K562 (cell line): ENCODE data around the gene SCMH1. TPM values are rescaled to one million over a fixed set of nuclear protein-coding genes. Genes with fewer than 3 reads are reported as not detected.

Experiments used
- ATAC-seq: fragments of 200-7000 bp; cut with Tn5 transposase; 3 replicates; pipeline ENCODE4 v1.9.1; 2020; ENCODE audit warnings: moderate library complexity
- BruUV-seq: library from RNA; stranded (reverse); fragments of 400-500 nt; replicated peaks from 2 replicates; lab custom pipeline; 2021; lab: Mats Ljungman, UMichigan
- CTCF ChIA-PET: fragments of 300-600 bp; formaldehyde crosslinking; extraction: SDS; loops from one replicate; lab custom pipeline; 2021; ENCODE audit warnings: low intra/inter-chr PET ratio; lab: Yijun Ruan, JAX
- POLR2A ChIA-PET: fragments of 300-600, 350-650 bp; sonication (Branson Sonifier 250); formaldehyde crosslinking; extraction: SDS; loops from one replicate; lab custom pipeline; 2021; ENCODE audit warnings: antibody characterized with exemption, inconsistent platforms; lab: Yijun Ruan, JAX
- DNase-seq, 4 experiments: peaks; one replicate each; pipeline versions ENCODE4 v3.0.0 to v3.0.0-alpha.2; 2011 to 2018; ENCODE audit warnings: low spot score in 3 of 4, mixed read lengths in 3 of 4; ENCODE audit errors: extremely low read depth in 1 of 4
- FAIRE-seq: peaks from 2 replicates; lab custom pipeline; 2011; peaks lifted over from hg19 to GRCh38; lab: Jason Lieb, UNC
- H2AFZ ChIP-seq: 2 replicates; pipeline ENCODE4 v1.6.0; 2011; ENCODE audit warnings: low read depth, low read length, control low read depth, inconsistent platforms
- H3K27ac ChIP-seq: fragments of 200-600 bp; 3 replicates; pipeline ENCODE4 v1.8.0; 2011; ENCODE audit warnings: low read depth, mild to moderate bottlenecking, control low read depth, inconsistent platforms, low read length, moderate library complexity, mixed read lengths; ENCODE audit errors: extremely low read depth
- H3K27me3 ChIP-seq, 2 experiments: fragments of 300-600 bp in 1 of 2; 2 replicates in 1 of 2; 3 replicates in 1 of 2; pipeline versions ENCODE4 v1.6.0 to v1.8.0; 2011; ENCODE audit warnings: inconsistent platforms in 2 of 2, low read length in 2 of 2, mild to moderate bottlenecking in 1 of 2, mixed read lengths in 1 of 2, moderate library complexity in 1 of 2; ENCODE audit not compliant: control insufficient read depth in 2 of 2, insufficient read depth in 2 of 2
- H3K36me3 ChIP-seq: fragments of 300-600 bp; 3 replicates; pipeline ENCODE4 v1.8.0; 2011; ENCODE audit warnings: mild to moderate bottlenecking, low read length, inconsistent platforms; ENCODE audit not compliant: control insufficient read depth, insufficient read depth
- H3K4me1 ChIP-seq, 2 experiments: fragments of 200-600 bp in 1 of 2; replicated peaks in 1 of 2; 2 replicates in 1 of 2; 3 replicates in 1 of 2; pipeline versions ENCODE4 v1.5.1 to v1.8.0; 2011; ENCODE audit warnings: inconsistent platforms in 2 of 2, low read length in 2 of 2, mild to moderate bottlenecking in 1 of 2, mixed read lengths in 1 of 2, moderate library complexity in 1 of 2; ENCODE audit not compliant: control insufficient read depth in 2 of 2, insufficient read depth in 2 of 2
- H3K4me2 ChIP-seq: 2 replicates; pipeline ENCODE4 v1.6.1; 2011; ENCODE audit warnings: low read length, control low read depth, inconsistent platforms, mixed read lengths; ENCODE audit not compliant: insufficient read depth
- H3K4me3 ChIP-seq: fragments of 200-600 bp; sonication (generic), shearing (Covaris generic); 2 replicates; pipeline ENCODE4 v1.5.1; 2016; ENCODE audit warnings: control low read depth, inconsistent platforms
- H3K79me2 ChIP-seq: fragments of 200-600 bp; 3 replicates; pipeline ENCODE4 v1.8.0; 2011; ENCODE audit warnings: low read length, inconsistent platforms; ENCODE audit not compliant: control insufficient read depth, insufficient read depth
- H3K9ac ChIP-seq, 2 experiments: 2 replicates each; pipeline versions ENCODE4 v1.6.0 to v1.6.1; 2011; ENCODE audit warnings: low read depth in 2 of 2, low read length in 2 of 2, control low read depth in 1 of 2, inconsistent platforms in 1 of 2, mild to moderate bottlenecking in 1 of 2, mixed read lengths in 1 of 2; ENCODE audit not compliant: insufficient read depth in 1 of 2
- H3K9me1 ChIP-seq: one replicate; pipeline ENCODE4 v1.6.0; 2011; ENCODE audit warnings: inconsistent platforms, mild to moderate bottlenecking, low read length, moderate library complexity; ENCODE audit not compliant: control insufficient read depth, insufficient read depth
- H3K9me3 ChIP-seq: replicated peaks from 2 replicates; pipeline ENCODE4 v1.5.1; 2011; ENCODE audit warnings: low read depth, low read length, inconsistent platforms; ENCODE audit not compliant: control insufficient read depth, insufficient read depth
- H4K20me1 ChIP-seq: replicated peaks from 2 replicates; pipeline ENCODE4 v1.6.1; 2011; ENCODE audit warnings: low read length, inconsistent platforms, mixed read lengths; ENCODE audit not compliant: control insufficient read depth, insufficient read depth
- C11orf30 ChIP-seq: fragments of 450-650 bp; IDR thresholded peaks from 2 replicates; pipeline ENCODE4 v1.6.1; 2016; ENCODE audit warnings: low read depth, mild to moderate bottlenecking
- EP400 ChIP-seq: fragments of 450-650 bp; IDR thresholded peaks from 2 replicates; pipeline ENCODE4 v1.6.1; 2017; ENCODE audit warnings: antibody characterized with exemption, mild to moderate bottlenecking, moderate library complexity
- EWSR1 ChIP-seq: fragments of 450-650 bp; IDR thresholded peaks from 2 replicates; pipeline ENCODE4 v1.6.1; 2018; ENCODE audit warnings: borderline replicate concordance, mild to moderate bottlenecking, low read depth, moderate library complexity; ENCODE audit not compliant: partially characterized antibody
- FOS ChIP-seq: IDR thresholded peaks from 3 replicates; pipeline ENCODE4 v1.6.1; 2011; ENCODE audit not compliant: insufficient read length; ENCODE audit errors: extremely low read depth
- GABPB1 ChIP-seq: sonication (generic); formaldehyde crosslinking; IDR thresholded peaks from 2 replicates; pipeline ENCODE4 v1.8.0; 2022; ENCODE audit warnings: mild to moderate bottlenecking, missing genetic modification reagents
- GATAD2A ChIP-seq: fragments of 450-650 bp; IDR thresholded peaks from 2 replicates; pipeline ENCODE4 v1.6.1; 2017
- MAFF ChIP-seq: IDR thresholded peaks from 2 replicates; pipeline ENCODE4 v1.6.1; 2012; ENCODE audit warnings: low read length, improper control_type of control experiment
- MAFG ChIP-seq: fragments of 450-650 bp; conservative IDR thresholded peaks from 2 replicates; pipeline ENCODE4 v1.6.1; 2016; ENCODE audit warnings: missing genetic modification characterization, missing compliant biosample characterization
- MAFK ChIP-seq: IDR thresholded peaks from 2 replicates; pipeline ENCODE4 v1.6.1; 2011; ENCODE audit warnings: low read length, improper control_type of control experiment
- NCOA1 ChIP-seq: fragments of 450-650 bp; IDR thresholded peaks from 2 replicates; pipeline ENCODE4 v1.6.1; 2016; ENCODE audit warnings: low read depth
- NFE2 ChIP-seq: IDR thresholded peaks from 2 replicates; pipeline ENCODE4 v1.6.1; 2014; ENCODE audit warnings: antibody characterized with exemption, low read depth
- TFAP4 ChIP-seq: sonication (generic); formaldehyde crosslinking; IDR thresholded peaks from 2 replicates; pipeline ENCODE4 v1.8.0; 2022; ENCODE audit warnings: missing genetic modification reagents, mild to moderate bottlenecking, moderate library complexity, borderline replicate concordance
- ZKSCAN8 ChIP-seq: fragments of 200-800 bp; sonication (Bioruptor generic); IDR thresholded peaks from 2 replicates; pipeline ENCODE4 v1.6.1; 2016; ENCODE audit warnings: missing genetic modification characterization, missing compliant biosample characterization
- ZNF316 ChIP-seq: fragments of 450-650 bp; IDR thresholded peaks from 2 replicates; pipeline ENCODE4 v1.6.1; 2016
- ZNF445 ChIP-seq: fragments of 250-450 bp; sonication (Bioruptor Pico); IDR thresholded peaks from 2 replicates; pipeline ENCODE4 v1.4.0; 2020; ENCODE audit warnings: low read depth, mild to moderate bottlenecking, moderate library complexity
- WGBS: fragments of 100-300 bp; shearing (Covaris generic); methylation state at CpG from one replicate; pipeline ENCODE4 v1.1.6; 2016; ENCODE audit warnings: low coverage, mixed read lengths; ENCODE audit not compliant: insufficient coverage; ENCODE audit errors: missing lambda C conversion rate; 5-methylcytosine and 5-hydroxymethylcytosine counted together
- in situ Hi-C: fragments of 300-500 bp; cut with MboI; formaldehyde crosslinking; loops from 4 replicates; pipeline ENCODE4 v1.15.0; 2018; ENCODE audit warnings: inconsistent platforms, mixed read lengths
- intact Hi-C: fragments of 100-400 bp; cut with micrococcal nuclease; formaldehyde crosslinking; loops from 2 replicates; pipeline ENCODE4 v1.14.2; 2022
- polyA plus RNA-seq, 8 experiments: library from polyadenylated mRNA; depleted of rRNA in 4 of 8; stranded (reverse) in 5 of 8; unstranded in 3 of 8; fragments of >200 nt; fragmentation: Nextera tagmentation in 2 of 8; fragmentation: Illumina TruSeq in 1 of 8; extraction: Ambion mirVana in 2 of 8; extraction: Trizol in 1 of 8; gene quantifications; 2 replicates each; pipeline versions ENCODE4 v1.2.1 to v1.2.3, GENCODE V29; 2011 to 2014; ENCODE audit warnings: inconsistent platforms in 1 of 8, missing spikeins in 1 of 8
- total RNA-seq, 7 experiments: library from RNA; depleted of rRNA in 6 of 7; stranded (reverse); fragments of >200 nt in 6 of 7; fragmentation: Illumina TruSeq in 2 of 7; extraction: Trizol in 2 of 7; gene quantifications; 2 replicates each; pipeline versions ENCODE4 v1.2.1 to v1.2.3, GENCODE V29; 2011 to 2021; ENCODE audit warnings: low replicate concordance in 1 of 7

Gene SCMH1
- total and polyA plus RNA-seq, 9 of the 15 experiments (the other 6 are each of a cell fraction or from before 2014, with no cell fraction given) = 8.5 to 37.0 (median 26.8) TPM

DNA sequence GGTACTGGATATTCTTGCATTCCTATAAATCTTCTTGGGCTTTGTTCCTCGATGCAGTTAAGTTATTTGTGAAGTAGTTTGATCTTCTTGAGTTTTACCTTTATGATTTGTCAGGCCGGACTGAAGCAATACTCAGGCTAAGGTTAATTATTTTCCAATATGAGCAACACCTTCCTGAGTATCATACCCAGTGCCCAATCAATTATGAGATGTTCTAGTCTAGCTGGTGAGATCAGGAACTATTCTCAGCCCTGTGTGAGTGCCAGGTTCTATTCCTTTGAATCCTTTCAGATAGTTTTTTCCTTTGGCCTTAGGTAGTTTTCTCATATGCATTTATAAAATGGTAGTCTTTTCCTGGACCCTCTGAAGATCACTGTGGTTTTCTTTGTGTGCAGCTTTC is 92.5 kb downstream of the SCMH1 start (continued):
- TF ChIP-seq EWSR1 (no peak), EP400 (no peak), GABPB1 (CRISPR knock-in tag) (no peak), FOS (no peak), ZKSCAN8 (CRISPR knock-in tag) (no peak), ZNF445 (CRISPR knock-in tag) (no peak)

GRCh38 chr1:41144285-41144684 is 97.8 kb downstream of the SCMH1 start:
- no peaks in the 10 kb centered on the region for H3K4me1 ChIP-seq
- ATAC-seq (no peak), FAIRE-seq (no peak), DNase-seq (no peak)
- no peaks in the 10 kb centered on the region for H3K9me3 ChIP-seq
- H4K20me1 ChIP-seq = no peaks in the 10 kb centered on the region
- ChIA-PET POLR2A (interaction anchor here (0.6 to 2.0 kb wide), 3 partner anchors 14 to 28 kb away, joined by 3 to 6 read pairs (median 3); no protein-coding TSS in a partner anchor), CTCF (no interaction called here)
- TF ChIP-seq GATAD2A (no peak), MAFF (peak; percentile 60; the same call in 1 of the 2 replicates), NCOA1 (no peak), NFE2 (peak; percentile 71), TFAP4 (CRISPR knock-in tag) (no peak), ZNF316 (peak; percentile 48; the same call in 1 of the 2 replicates), MAFK (peak; percentile 30; the same call in 1 of the 2 replicates), MAFG (peak; percentile 65; the same call in 1 of the 2 replicates), C11orf30 (peak; percentile 68)
- in situ Hi-C loops (no loop called here), intact Hi-C loops (no loop called here)
- H3K9me1 ChIP-seq = no peaks in the 10 kb centered on the region
- H3K27me3 ChIP-seq = no peaks in the 10 kb centered on the region
- peaks cover 10% of the 10 kb centered on the region; the same call in 1 of the 3 replicates for H3K36me3 ChIP-seq
- H3K4me2 ChIP-seq = no peak overlapping the region
- H3K27ac ChIP-seq = no peak overlapping the region
- WGBS = 86% methylated on average over 1 of the region's 1 CpG
- no peaks in the 10 kb centered on the region for H3K79me2 ChIP-seq
- H2AFZ ChIP-seq = no peak overlapping the region
- no TSS peak for BruUV-seq
- no peak overlapping the region for H3K4me3 ChIP-seq
- no peak overlapping the region for H3K9ac ChIP-seq
